DMS53 treated with DMSO at 0.1 percent for 48 hours (cell line): ENCODE results near the gene MYO16.
"Not testable (repeated sequence)": the region's sequence is repeated elsewhere in the genome, so short reads cannot be mapped to it uniquely, and the experiment has no call there.

Source experiments
- DNase-seq: peaks from one replicate; lab custom pipeline; 2025; ENCODE audit not compliant: unreplicated experiment; lab: John Stamatoyannopoulos, UW

MYO16 gene

GRCh38 chr13:109215377-109215776, 586.0 kb downstream of the MYO16 start:
- DNase-seq = no peak

- DNase-seq = not testable (repeated sequence)
Measured at GRCh38 chr13:109217510-109217909, 588.1 kb downstream of the MYO16 start.

GRCh38 chr13:109220631-109221030, 591.2 kb downstream of the MYO16 start:
- no peak for DNase-seq

- DNase-seq = no peak
Measured at GRCh38 chr13:109224033-109224432, 594.6 kb downstream of the MYO16 start.

- no peak for DNase-seq
Measured at GRCh38 chr13:109226631-109227030, 597.2 kb downstream of the MYO16 start.

- no peak for DNase-seq
Measured at GRCh38 chr13:109227344-109227940, 598.0 kb downstream of the MYO16 start.

- no peak for DNase-seq
Measured at GRCh38 chr13:109228211-109228610, 598.8 kb downstream of the MYO16 start.

- DNase-seq = no peak
Measured at GRCh38 chr13:109231888-109232287, 602.5 kb downstream of the MYO16 start.

- DNase-seq = no peak
Measured at GRCh38 chr13:109233293-109233692, 603.9 kb downstream of the MYO16 start.

GRCh38 chr13:109235901-109236300, 606.5 kb downstream of the MYO16 start:
- no peak for DNase-seq

GRCh38 chr13:109241160-109241559, 611.7 kb downstream of the MYO16 start:
- no peak for DNase-seq

GRCh38 chr13:109243311-109243951, 614.0 kb downstream of the MYO16 start:
- DNase-seq = no peak

GRCh38 chr13:109244566-109244965, 615.2 kb downstream of the MYO16 start:
- DNase-seq = no peak

- no peak for DNase-seq
Measured at GRCh38 chr13:109246001-109246400, 616.6 kb downstream of the MYO16 start.

GRCh38 chr13:109249780-109250528, 620.5 kb downstream of the MYO16 start:
- DNase-seq = no peak

- no peak for DNase-seq
Measured at GRCh38 chr13:109251956-109252355, 622.5 kb downstream of the MYO16 start.

GRCh38 chr13:109253316-109253715, 623.9 kb downstream of the MYO16 start:
- DNase-seq = no peak

- no peak for DNase-seq
Measured at GRCh38 chr13:109254274-109254673, 624.9 kb downstream of the MYO16 start.

- no peak for DNase-seq
Measured at GRCh38 chr13:109255141-109255856, 625.9 kb downstream of the MYO16 start.

- DNase-seq = no peak
Measured at GRCh38 chr13:109256866-109257760, 627.7 kb downstream of the MYO16 start.
